ENCODE measurements around the gene COL13A1. TPM values are rescaled to one million over a fixed set of nuclear protein-coding genes. Genes with fewer than 3 reads are reported as not detected.

The COL13A1 gene
- total RNA-seq, 3 donors from 2014 or later (not counting 1 experiment from before 2014, with no cell fraction given): 5.2 to 22.0 (median 10.3) TPM

DNA sequence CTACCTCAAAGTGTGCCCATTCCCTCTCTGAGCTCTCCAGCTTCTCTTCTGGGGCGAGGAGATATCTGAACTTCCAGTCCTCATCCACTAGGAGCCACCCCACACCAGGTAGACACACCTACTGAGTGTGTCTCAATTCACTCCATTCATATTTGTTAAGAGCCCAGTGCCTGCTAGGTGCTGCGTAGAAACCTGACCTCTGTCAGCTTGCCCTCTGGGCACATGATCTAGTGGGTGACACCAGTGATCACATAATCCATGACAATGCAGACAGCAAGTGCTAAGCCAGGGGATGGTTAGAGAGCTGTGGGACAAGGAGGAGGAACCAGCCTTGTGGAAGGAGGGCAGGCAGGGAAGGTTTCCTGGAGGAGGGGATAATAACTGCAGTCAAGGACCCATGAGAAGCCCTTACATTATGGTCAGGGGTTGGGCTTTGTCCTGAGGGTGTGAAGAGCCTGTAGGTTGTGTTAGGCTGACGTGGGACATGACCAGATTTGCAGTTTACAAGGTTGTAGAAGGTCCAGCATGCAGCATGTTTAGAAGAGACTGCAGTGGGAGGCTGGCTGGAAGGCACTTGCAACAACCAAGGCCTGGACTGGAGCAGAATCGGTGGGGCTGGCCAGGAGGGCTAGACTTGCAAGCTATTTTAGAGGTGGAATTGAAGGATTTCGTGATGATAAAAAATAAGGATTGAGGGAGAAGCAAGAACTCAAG is 81.8 kb downstream of the COL13A1 start:
- intact Hi-C loops (cut with micrococcal nuclease): no loop called here
- Mint-ChIP-seq H3K27ac (no peak overlapping the region), H3K9me3 (no peaks in the 10 kb centered on the region), H3K4me1 (peaks cover 0 to 13% of the 10 kb centered on the region in 2 donors), H3K4me3 (no peak overlapping the region), H3K27me3 (ENCODE audit: low read depth in 2 of 2) (peaks cover 9 to 19% of the 10 kb centered on the region in 2 donors), H3K36me3 (no peaks in the 10 kb centered on the region)
- Histone ChIP-seq H3K36me3 (ENCODE audit: control insufficient read depth, insufficient read depth, low read length) (no peaks in the 10 kb centered on the region), H3K27ac (ENCODE audit: low read length) (no peak overlapping the region), H3K4me1 (ENCODE audit: control insufficient read depth, insufficient read depth, low read length) (no peaks in the 10 kb centered on the region), H3K27me3 (ENCODE audit: control insufficient read depth, insufficient read depth, low read length) (no peaks in the 10 kb centered on the region), H3K4me3 (ENCODE audit: low read length) (no peak overlapping the region), H3K9me3 (ENCODE audit: control insufficient read depth, insufficient read depth, low read length) (no peaks in the 10 kb centered on the region)
- ATAC-seq (no peak), DNase-seq (no peak)
- no peak for TF ChIP-seq CTCF (IDR thresholded peaks at IDR 0.05)
- WGBS (ENCODE audit: insufficient coverage): 80% methylated on average over 5 of the region's 5 CpGs

DNA sequence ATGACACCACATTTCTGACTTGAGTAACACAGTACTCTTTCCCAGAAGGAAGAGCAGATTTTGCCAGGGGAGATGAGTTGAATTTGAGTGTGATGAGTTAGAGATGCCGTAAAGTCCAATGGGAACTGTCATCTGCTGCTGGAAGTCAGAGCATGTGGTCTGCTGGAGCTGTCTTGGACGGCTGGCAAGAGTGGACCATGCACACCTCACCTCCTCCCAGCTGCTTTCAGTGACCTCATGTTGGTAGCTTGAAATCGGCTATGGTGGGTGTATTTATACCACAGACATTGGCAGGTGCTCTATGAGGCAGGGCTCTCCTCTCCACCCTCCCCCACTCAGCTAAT is 82.3 kb downstream of the COL13A1 start:
- Mint-ChIP-seq H3K27me3 (ENCODE audit: low read depth in 2 of 2) (peaks cover 6 to 19% of the 10 kb centered on the region in 2 donors), H3K4me3 (no peak overlapping the region), H3K4me1 (peaks cover 0 to 13% of the 10 kb centered on the region in 2 donors), H3K27ac (no peak overlapping the region), H3K36me3 (no peaks in the 10 kb centered on the region), H3K9me3 (no peaks in the 10 kb centered on the region)
- no peak for ATAC-seq
- Histone ChIP-seq H3K9me3 (ENCODE audit: control insufficient read depth, insufficient read depth, low read length) (no peaks in the 10 kb centered on the region), H3K27me3 (ENCODE audit: control insufficient read depth, insufficient read depth, low read length) (no peaks in the 10 kb centered on the region), H3K36me3 (ENCODE audit: control insufficient read depth, insufficient read depth, low read length) (no peaks in the 10 kb centered on the region), H3K27ac (ENCODE audit: low read length) (no peak overlapping the region), H3K4me3 (ENCODE audit: low read length) (no peak overlapping the region), H3K4me1 (ENCODE audit: control insufficient read depth, insufficient read depth, low read length) (no peaks in the 10 kb centered on the region)
- DNase-seq: no peak
- no peak for TF ChIP-seq CTCF (IDR thresholded peaks at IDR 0.05)
- intact Hi-C loops (cut with micrococcal nuclease): no loop called here
- WGBS (ENCODE audit: insufficient coverage): 80% methylated on average over 2 of the region's 3 CpGs

- Histone ChIP-seq H3K27ac (ENCODE audit: low read length) (no peak overlapping the region), H3K4me3 (ENCODE audit: low read length) (no peak overlapping the region), H3K9me3 (ENCODE audit: control insufficient read depth, insufficient read depth, low read length) (no peaks in the 10 kb centered on the region), H3K27me3 (ENCODE audit: control insufficient read depth, insufficient read depth, low read length) (no peaks in the 10 kb centered on the region), H3K36me3 (ENCODE audit: control insufficient read depth, insufficient read depth, low read length) (no peaks in the 10 kb centered on the region), H3K4me1 (ENCODE audit: control insufficient read depth, insufficient read depth, low read length) (no peaks in the 10 kb centered on the region)
- DNase-seq (no peak), ATAC-seq (no peak)
- H3K36me3 Mint-ChIP-seq: no peaks in the 10 kb centered on the region
- no peaks in the 10 kb centered on the region for H3K9me3 Mint-ChIP-seq
- peaks cover 0 to 16% of the 10 kb centered on the region in 2 donors for H3K27me3 Mint-ChIP-seq (ENCODE audit: low read depth in 2 of 2)
- no peak overlapping the region for H3K4me3 Mint-ChIP-seq
- peaks cover 0 to 13% of the 10 kb centered on the region in 2 donors for H3K4me1 Mint-ChIP-seq
- no peak overlapping the region for H3K27ac Mint-ChIP-seq
- WGBS (ENCODE audit: insufficient coverage): 89% methylated on average over 3 of the region's 5 CpGs
- no peak for TF ChIP-seq CTCF (IDR thresholded peaks at IDR 0.05)
- intact Hi-C loops (cut with micrococcal nuclease): no loop called here
Observed at GRCh38 chr10:69884686-69885085, 83.0 kb downstream of the COL13A1 start.

Data from natural killer cell (primary cell).